T1000 (cell line): ENCODE measurements around the gene LYRM4.
"Not testable (repeated sequence)": the region's sequence is repeated elsewhere in the genome, so short reads cannot be mapped to it uniquely, and the experiment has no call there.

Experiments
- DNase-seq: peaks from one replicate; lab custom pipeline; 2025; ENCODE audit warnings: mixed read lengths; lab: John Stamatoyannopoulos, UW

The LYRM4 gene

GRCh38 chr6:5081955-5082354 lies 178.8 kb downstream of the LYRM4 start:
- no peak for DNase-seq

- no peak for DNase-seq
Observed at GRCh38 chr6:5081182-5081581, 179.6 kb downstream of the LYRM4 start.

GRCh38 chr6:5080574-5080973 lies 180.2 kb downstream of the LYRM4 start:
- DNase-seq = no peak

- DNase-seq = no peak
Observed at GRCh38 chr6:5079692-5080091, 181.1 kb downstream of the LYRM4 start.

GRCh38 chr6:5078121-5078669 lies 182.6 kb downstream of the LYRM4 start:
- DNase-seq = no peak

- DNase-seq = no peak
Observed at GRCh38 chr6:5076931-5077330, 183.8 kb downstream of the LYRM4 start.

- no peak for DNase-seq
Observed at GRCh38 chr6:5073992-5074391, 186.8 kb downstream of the LYRM4 start.

- DNase-seq = no peak
Observed at GRCh38 chr6:5072440-5072839, 188.3 kb downstream of the LYRM4 start.

GRCh38 chr6:5071216-5071615 lies 189.5 kb downstream of the LYRM4 start:
- DNase-seq = no peak

GRCh38 chr6:5068153-5068751 lies 192.5 kb downstream of the LYRM4 start:
- no peak for DNase-seq

- no peak for DNase-seq
Observed at GRCh38 chr6:5067305-5067704, 193.4 kb downstream of the LYRM4 start.

- no peak for DNase-seq
Observed at GRCh38 chr6:5066456-5067093, 194.2 kb downstream of the LYRM4 start.

GRCh38 chr6:5063617-5064016 lies 197.1 kb downstream of the LYRM4 start:
- no peak for DNase-seq

GRCh38 chr6:5061152-5061551 lies 199.6 kb downstream of the LYRM4 start:
- DNase-seq = no peak

GRCh38 chr6:5060439-5060838 lies 200.3 kb downstream of the LYRM4 start:
- not testable (repeated sequence) for DNase-seq

- no peak for DNase-seq
Observed at GRCh38 chr6:5059036-5059896, 201.5 kb downstream of the LYRM4 start.
